HepG2 (cell line): Measurements from ENCODE around the gene EMB.
"Not testable (repeated sequence)": the region's sequence is repeated elsewhere in the genome, so short reads cannot be mapped to it uniquely, and the experiment has no call there.

Experiments used
- ARHGAP35 ChIP-seq: sonication (generic); formaldehyde crosslinking; IDR thresholded peaks from 2 replicates; pipeline ENCODE4 v1.9.0; 2022; ENCODE audit warnings: mild to moderate bottlenecking, inconsistent platforms, moderate library complexity, missing genetic modification reagents, borderline replicate concordance
- ATF7 ChIP-seq, 2 experiments: fragments of 450-650 bp in 1 of 2; sonication (generic) in 1 of 2; formaldehyde crosslinking in 1 of 2; IDR thresholded peaks; 2 replicates each; pipeline versions ENCODE4 v1.4.0 to v1.6.1; 2016 to 2020; ENCODE audit warnings: antibody characterized with exemption in 1 of 2, mild to moderate bottlenecking in 1 of 2, missing genetic modification reagents in 1 of 2
- CEBPB ChIP-seq: IDR thresholded peaks from 2 replicates; pipeline ENCODE4 v1.6.1; 2011; ENCODE audit warnings: low read depth, low read length, improper control_type of control experiment, borderline replicate concordance
- ETV5 ChIP-seq: IDR thresholded peaks from 2 replicates; pipeline ENCODE4 v1.6.1; 2018; ENCODE audit warnings: missing biosample characterization, missing genetic modification reagents, inconsistent platforms, borderline replicate concordance
- JUN ChIP-seq: sonication (generic); formaldehyde crosslinking; IDR thresholded peaks from 2 replicates; pipeline ENCODE4 v1.4.0; 2020; ENCODE audit warnings: mild to moderate bottlenecking, missing genetic modification reagents
- RFX1 ChIP-seq: fragments of 450-650 bp; IDR thresholded peaks from 2 replicates; pipeline ENCODE4 v1.6.1; 2017
- SOX6 ChIP-seq, 2 experiments: fragments of 450-650 bp in 1 of 2; sonication (generic) in 1 of 2; formaldehyde crosslinking in 1 of 2; IDR thresholded peaks; 2 replicates each; pipeline versions ENCODE4 v1.4.0 to v1.6.1; 2017 to 2020; ENCODE audit warnings: antibody characterized with exemption in 1 of 2, mild to moderate bottlenecking in 1 of 2, missing genetic modification reagents in 1 of 2
- ZSCAN30 ChIP-seq: sonication (generic); formaldehyde crosslinking; IDR thresholded peaks from 2 replicates; pipeline ENCODE4 v1.5.0; 2020; ENCODE audit warnings: mild to moderate bottlenecking, missing genetic modification reagents
- TF ChIP-seq, protein P1 (sequence below): IDR thresholded peaks from 2 replicates; pipeline ENCODE4 v1.6.1; 2016; ENCODE audit warnings: missing biosample characterization, missing genetic modification reagents, low read depth
- TF ChIP-seq, protein P2 (sequence below), 2 experiments: fragments of 450-650 bp in 1 of 2; sonication (generic) in 1 of 2; formaldehyde crosslinking in 1 of 2; IDR thresholded peaks; 2 replicates each; pipeline versions ENCODE4 v1.6.1 to v1.8.0; 2016 to 2022; ENCODE audit warnings: antibody characterized with exemption in 1 of 2, mild to moderate bottlenecking in 1 of 2, missing genetic modification reagents in 1 of 2

DNA sequence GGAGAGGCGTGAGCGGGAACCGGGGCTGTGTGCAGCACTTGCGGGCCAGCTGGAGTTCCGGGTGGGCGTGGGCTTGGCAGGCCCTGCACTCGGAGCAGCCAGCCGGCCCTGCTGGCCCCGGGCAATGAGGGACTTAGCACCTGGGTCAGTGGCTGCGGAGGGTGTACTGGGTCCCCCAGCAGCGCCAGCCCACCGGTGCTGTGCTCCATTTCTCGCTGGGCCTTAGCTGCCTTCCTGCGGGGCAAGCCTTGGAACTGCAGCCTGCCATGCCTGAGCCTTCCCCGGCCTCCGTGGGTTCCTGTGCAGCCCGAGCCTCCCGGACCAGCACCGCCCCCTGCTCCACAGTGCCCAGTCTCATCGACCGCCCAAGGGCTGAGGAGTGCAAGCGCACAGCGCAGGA, 23.9 kb upstream of the EMB start:
- TF ChIP-seq, protein P1, sequence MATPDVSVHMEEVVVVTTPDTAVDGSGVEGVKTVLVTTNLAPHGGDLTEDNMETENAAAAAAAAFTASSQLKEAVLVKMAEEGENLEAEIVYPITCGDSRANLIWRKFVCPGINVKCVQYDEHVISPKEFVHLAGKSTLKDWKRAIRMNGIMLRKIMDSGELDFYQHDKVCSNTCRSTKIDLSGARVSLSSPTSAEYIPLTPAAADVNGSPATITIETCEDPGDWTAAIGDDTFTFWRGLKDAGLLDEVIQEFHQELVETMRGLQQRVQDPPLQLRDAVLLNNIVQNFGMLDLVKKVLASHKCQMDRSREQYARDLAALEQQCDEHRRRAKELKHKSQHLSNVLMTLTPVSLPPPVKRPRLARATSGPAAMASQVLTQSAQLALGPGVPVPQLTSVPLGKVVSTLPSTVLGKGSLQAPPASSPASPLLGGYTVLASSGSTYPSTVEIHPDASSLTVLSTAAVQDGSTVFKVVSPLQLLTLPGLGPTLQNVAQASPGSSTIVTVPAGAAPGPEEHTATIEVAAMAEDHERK (CRISPR knock-in tag), result not testable (repeated sequence)
- TF ChIP-seq ATF7 (IDR thresholded peaks at IDR 0.05); ATF7 (CRISPR knock-in tag; IDR thresholded peaks at IDR 0.05); ARHGAP35 (CRISPR knock-in tag); SOX6 (IDR thresholded peaks at IDR 0.05); SOX6 (CRISPR knock-in tag; IDR thresholded peaks at IDR 0.05); RFX1; CEBPB; ETV5 (CRISPR knock-in tag); ZSCAN30 (CRISPR knock-in tag); JUN (CRISPR knock-in tag): not testable (repeated sequence)
- TF ChIP-seq, protein P2, sequence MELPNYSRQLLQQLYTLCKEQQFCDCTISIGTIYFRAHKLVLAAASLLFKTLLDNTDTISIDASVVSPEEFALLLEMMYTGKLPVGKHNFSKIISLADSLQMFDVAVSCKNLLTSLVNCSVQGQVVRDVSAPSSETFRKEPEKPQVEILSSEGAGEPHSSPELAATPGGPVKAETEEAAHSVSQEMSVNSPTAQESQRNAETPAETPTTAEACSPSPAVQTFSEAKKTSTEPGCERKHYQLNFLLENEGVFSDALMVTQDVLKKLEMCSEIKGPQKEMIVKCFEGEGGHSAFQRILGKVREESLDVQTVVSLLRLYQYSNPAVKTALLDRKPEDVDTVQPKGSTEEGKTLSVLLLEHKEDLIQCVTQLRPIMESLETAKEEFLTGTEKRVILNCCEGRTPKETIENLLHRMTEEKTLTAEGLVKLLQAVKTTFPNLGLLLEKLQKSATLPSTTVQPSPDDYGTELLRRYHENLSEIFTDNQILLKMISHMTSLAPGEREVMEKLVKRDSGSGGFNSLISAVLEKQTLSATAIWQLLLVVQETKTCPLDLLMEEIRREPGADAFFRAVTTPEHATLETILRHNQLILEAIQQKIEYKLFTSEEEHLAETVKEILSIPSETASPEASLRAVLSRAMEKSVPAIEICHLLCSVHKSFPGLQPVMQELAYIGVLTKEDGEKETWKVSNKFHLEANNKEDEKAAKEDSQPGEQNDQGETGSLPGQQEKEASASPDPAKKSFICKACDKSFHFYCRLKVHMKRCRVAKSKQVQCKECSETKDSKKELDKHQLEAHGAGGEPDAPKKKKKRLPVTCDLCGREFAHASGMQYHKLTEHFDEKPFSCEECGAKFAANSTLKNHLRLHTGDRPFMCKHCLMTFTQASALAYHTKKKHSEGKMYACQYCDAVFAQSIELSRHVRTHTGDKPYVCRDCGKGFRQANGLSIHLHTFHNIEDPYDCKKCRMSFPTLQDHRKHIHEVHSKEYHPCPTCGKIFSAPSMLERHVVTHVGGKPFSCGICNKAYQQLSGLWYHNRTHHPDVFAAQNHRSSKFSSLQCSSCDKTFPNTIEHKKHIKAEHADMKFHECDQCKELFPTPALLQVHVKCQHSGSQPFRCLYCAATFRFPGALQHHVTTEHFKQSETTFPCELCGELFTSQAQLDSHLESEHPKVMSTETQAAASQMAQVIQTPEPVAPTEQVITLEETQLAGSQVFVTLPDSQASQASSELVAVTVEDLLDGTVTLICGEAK (IDR thresholded peaks at IDR 0.05), result not testable (repeated sequence)
- TF ChIP-seq, protein P2 (CRISPR knock-in tag; IDR thresholded peaks at IDR 0.05), result not testable (repeated sequence)
